HepG2 (cell line): ENCODE results near the gene ZNF285. TPM values are rescaled to one million over a fixed set of nuclear protein-coding genes. Genes with fewer than 3 reads are reported as not detected.
A peak's percentile ranks its signal among the peaks of the same experiment; 100 is the strongest.

Experiments
- FOXP4 ChIP-seq: sonication (generic); formaldehyde crosslinking; IDR thresholded peaks from 2 replicates; pipeline ENCODE4 v1.4.0; 2020; ENCODE audit warnings: missing genetic modification reagents
- GATAD1 ChIP-seq: IDR thresholded peaks from 2 replicates; pipeline ENCODE4 v1.6.1; 2016; ENCODE audit warnings: missing genetic modification reagents, missing compliant biosample characterization
- GPBP1L1 ChIP-seq: sonication (generic); formaldehyde crosslinking; IDR thresholded peaks from 2 replicates; pipeline ENCODE4 v1.5.0; 2020; ENCODE audit warnings: mild to moderate bottlenecking, missing genetic modification reagents
- HNRNPH1 ChIP-seq: fragments of 200-400 bp; formaldehyde crosslinking; optimal IDR thresholded peaks from 2 replicates; pipeline ENCODE3; 2017; ENCODE audit warnings: mild to moderate bottlenecking, low read depth, low read length
- KDM1A ChIP-seq: IDR thresholded peaks from 2 replicates; pipeline ENCODE4 v1.6.1; 2016; ENCODE audit warnings: missing compliant biosample characterization
- KLF6 ChIP-seq: IDR thresholded peaks from 2 replicates; pipeline ENCODE4 v1.8.0; 2016; ENCODE audit warnings: missing biosample characterization, missing genetic modification reagents
- NCOA2 ChIP-seq: sonication (generic); formaldehyde crosslinking; IDR thresholded peaks from 2 replicates; pipeline ENCODE4 v1.8.0; 2022; ENCODE audit warnings: inconsistent platforms
- NFYC ChIP-seq: IDR thresholded peaks from 2 replicates; pipeline ENCODE4 v1.6.1; 2016; ENCODE audit warnings: missing genetic modification reagents, missing compliant biosample characterization
- NR1H2 ChIP-seq: sonication (generic); formaldehyde crosslinking; IDR thresholded peaks from 2 replicates; pipeline ENCODE4 v1.8.1; 2022; ENCODE audit warnings: low read depth, missing genetic modification reagents, borderline replicate concordance
- NR2F1 ChIP-seq, 2 experiments: fragments of 450-650 bp in 1 of 2; formaldehyde crosslinking in 1 of 2; IDR thresholded peaks; 2 replicates each; pipeline versions ENCODE4 v1.5.0 to v1.6.1; 2016 to 2020; ENCODE audit warnings: mild to moderate bottlenecking in 1 of 2, missing compliant biosample characterization in 1 of 2, missing genetic modification reagents in 1 of 2, moderate library complexity in 1 of 2
- POGZ ChIP-seq: sonication (generic); formaldehyde crosslinking; IDR thresholded peaks from 2 replicates; pipeline ENCODE4 v1.4.0; 2020; ENCODE audit warnings: mild to moderate bottlenecking, missing genetic modification reagents
- SP5 ChIP-seq: IDR thresholded peaks from 2 replicates; pipeline ENCODE4 v1.6.1; 2016; ENCODE audit warnings: low read depth, borderline replicate concordance
- TBX3 ChIP-seq: fragments of 450-650 bp; IDR thresholded peaks from 2 replicates; pipeline ENCODE4 v1.6.1; 2017; ENCODE audit warnings: antibody characterized with exemption, mild to moderate bottlenecking, inconsistent platforms, borderline replicate concordance
- TCF12 ChIP-seq, 2 experiments: fragments of 450-650 bp in 1 of 2; sonication (generic) in 1 of 2; formaldehyde crosslinking in 1 of 2; IDR thresholded peaks; 2 replicates each; pipeline versions ENCODE4 v1.6.1 to v1.8.0; 2017 to 2022; ENCODE audit warnings: antibody characterized with exemption in 1 of 2, mild to moderate bottlenecking in 1 of 2, missing genetic modification reagents in 1 of 2, moderate library complexity in 1 of 2
- THAP11 ChIP-seq: IDR thresholded peaks from 2 replicates; pipeline ENCODE4 v1.6.1; 2016; ENCODE audit warnings: missing biosample characterization, missing genetic modification reagents
- THAP7 ChIP-seq: sonication (generic); formaldehyde crosslinking; IDR thresholded peaks from 2 replicates; pipeline ENCODE4 v1.8.1; 2023; ENCODE audit warnings: mild to moderate bottlenecking, missing genetic modification reagents
- ZBTB46 ChIP-seq: sonication (generic); formaldehyde crosslinking; IDR thresholded peaks from 2 replicates; pipeline ENCODE4 v1.4.0; 2020; ENCODE audit warnings: mild to moderate bottlenecking, missing genetic modification reagents, borderline replicate concordance
- ZC3H13 ChIP-seq: sonication (generic); formaldehyde crosslinking; IDR thresholded peaks from 2 replicates; pipeline ENCODE4 v1.8.1; 2023; ENCODE audit warnings: mild to moderate bottlenecking, missing genetic modification reagents, moderate library complexity
- ZFP82 ChIP-seq: sonication (generic); formaldehyde crosslinking; IDR thresholded peaks from 2 replicates; pipeline ENCODE4 v1.5.1; 2020; ENCODE audit warnings: mild to moderate bottlenecking, missing genetic modification reagents, borderline replicate concordance
- ZNF367 ChIP-seq: sonication (generic); formaldehyde crosslinking; IDR thresholded peaks from 2 replicates; pipeline ENCODE4 v1.4.0; 2020; ENCODE audit warnings: missing genetic modification reagents, borderline replicate concordance
- ZNF605 ChIP-seq: sonication (generic); formaldehyde crosslinking; IDR thresholded peaks from 2 replicates; pipeline ENCODE4 v1.8.0; 2022; ENCODE audit warnings: mild to moderate bottlenecking, missing genetic modification reagents
- ZNF615 ChIP-seq: sonication (generic); formaldehyde crosslinking; IDR thresholded peaks from 2 replicates; pipeline ENCODE4 v1.5.0; 2020; ENCODE audit warnings: mild to moderate bottlenecking, missing genetic modification reagents, borderline replicate concordance
- ZNF879 ChIP-seq: sonication (generic); formaldehyde crosslinking; IDR thresholded peaks from 2 replicates; pipeline ENCODE4 v1.8.1; 2023; ENCODE audit warnings: missing genetic modification reagents
- polyA plus RNA-seq, 8 experiments: library from polyadenylated mRNA; depleted of rRNA in 3 of 8; stranded (reverse) in 7 of 8; unstranded in 1 of 8; fragments of >200 nt; fragmentation: Illumina TruSeq in 4 of 8; extraction: Trizol in 4 of 8; gene quantifications; 2 replicates each; pipeline versions ENCODE4 v1.2.1 to v1.2.3, GENCODE V29; 2011 to 2016; ENCODE audit warnings: low read depth in 4 of 8, missing spikeins in 1 of 8, mixed read lengths in 1 of 8; ENCODE audit not compliant: insufficient read depth in 1 of 8
- total RNA-seq, 5 experiments: library from RNA; depleted of rRNA; stranded (reverse); fragments of >200 nt; fragmentation: Illumina TruSeq; extraction: Trizol; gene quantifications; 2 replicates each; pipeline ENCODE4 v1.2.3, GENCODE V29; 2016; ENCODE audit warnings: low read depth in 1 of 5

ZNF285 gene
- total and polyA plus RNA-seq, 2 of the 13 experiments (the other 11 are each of a cell fraction or from before 2014, with no cell fraction given) = 0.82 to 1.7 TPM

- TF ChIP-seq GPBP1L1 (CRISPR knock-in tag) (no peak), ZFP82 (CRISPR knock-in tag) (no peak), TBX3 (no peak), POGZ (no peak), ZNF605 (CRISPR knock-in tag) (no peak), FOXP4 (CRISPR knock-in tag) (no peak), NFYC (CRISPR knock-in tag) (peak; percentile 73), ZNF615 (CRISPR knock-in tag) (no peak), THAP7 (CRISPR knock-in tag) (no peak), THAP11 (CRISPR knock-in tag) (peak; percentile 97), ZBTB46 (no peak), ZC3H13 (CRISPR knock-in tag) (no peak), TCF12 (IDR thresholded peaks at IDR 0.05) (no peak), TCF12 (CRISPR knock-in tag; IDR thresholded peaks at IDR 0.05) (no peak), ZNF367 (no peak), NR2F1 (CRISPR knock-in tag; IDR thresholded peaks at IDR 0.05) (no peak), GATAD1 (CRISPR knock-in tag) (peak; percentile 74), KLF6 (no peak), ZNF879 (CRISPR knock-in tag) (no peak), KDM1A (CRISPR knock-in tag) (no peak), HNRNPH1 (no peak), NR1H2 (no peak), NCOA2 (CRISPR knock-in tag) (no peak), SP5 (no peak)
These were observed at the start of gene ZNF285 (continued) for GRCh38 chr19:44401139-44402115.
